GM06990 (cell line): Measurements from ENCODE around the gene BTN3A1.
A peak's percentile ranks its signal among the peaks of the same experiment; 100 is the strongest.
"Not testable (repeated sequence)": the region's sequence is repeated elsewhere in the genome, so short reads cannot be mapped to it uniquely, and the experiment has no call there.

ENCODE experiments used
- DNase-seq: peaks from one replicate; pipeline ENCODE4 v3.0.0-alpha.2; 2011; ENCODE audit not compliant: insufficient read length; ENCODE audit errors: extremely low read depth
- H3K27me3 ChIP-seq: replicated peaks from 2 replicates; pipeline ENCODE4 v1.6.0; 2011; ENCODE audit warnings: low read length; ENCODE audit not compliant: control insufficient read depth, insufficient read depth
- H3K36me3 ChIP-seq: 2 replicates; pipeline ENCODE4 v1.5.1; 2011; ENCODE audit warnings: low read length; ENCODE audit not compliant: control insufficient read depth, insufficient read depth
- H3K4me3 ChIP-seq: replicated peaks from 2 replicates; pipeline ENCODE4 v1.5.1; 2011; ENCODE audit warnings: low read depth, mild to moderate bottlenecking, control low read depth, low read length
- CTCF ChIP-seq: IDR thresholded peaks from 2 replicates; pipeline ENCODE4 v1.5.1; 2011; ENCODE audit warnings: low read length, control low read depth, mild to moderate bottlenecking, inconsistent platforms; ENCODE audit not compliant: insufficient read depth, poor library complexity, severe bottlenecking

The BTN3A1 gene

GRCh38 chr6:26401987-26402658, at the start of gene BTN3A1:
Gene BTN3A1 (plus strand): TSS chr6:26402275. CDS start chr6:26405564, 3,289 bp downstream.
- peaks cover 7% of the 10 kb centered on the region for H3K36me3 ChIP-seq
- H3K27me3 ChIP-seq = no peaks in the 10 kb centered on the region
- TF ChIP-seq CTCF = no peak
- DNase-seq = peak; percentile 62
- H3K4me3 ChIP-seq = peak within 1 kb of the TSS; percentile 84

GRCh38 chr6:26352315-26352714, 49.8 kb upstream of the BTN3A1 start:
- no peak for DNase-seq

GRCh38 chr6:26354162-26354561, 47.9 kb upstream of the BTN3A1 start:
- Histone ChIP-seq H3K4me3 (no peak overlapping the region), H3K27me3 (no peaks in the 10 kb centered on the region), H3K36me3 (no peaks in the 10 kb centered on the region)
- DNase-seq = no peak
- TF ChIP-seq CTCF = no peak

More at GRCh38 chr6:26352315-26352714, 49.8 kb upstream of the BTN3A1 start:
- no peak for TF ChIP-seq CTCF
- no peaks in the 10 kb centered on the region for H3K27me3 ChIP-seq
- H3K4me3 ChIP-seq = no peak overlapping the region
- H3K36me3 ChIP-seq = no peaks in the 10 kb centered on the region

- DNase-seq = no peak
- Histone ChIP-seq H3K4me3 (no peak overlapping the region), H3K27me3 (no peaks in the 10 kb centered on the region), H3K36me3 (no peaks in the 10 kb centered on the region)
- TF ChIP-seq CTCF = no peak
Observed at GRCh38 chr6:26355366-26355765, 46.7 kb upstream of the BTN3A1 start.

- not testable (repeated sequence) for H3K4me3 ChIP-seq, H3K36me3 ChIP-seq, DNase-seq, H3K27me3 ChIP-seq
Observed at GRCh38 chr6:26357543-26357942, 44.5 kb upstream of the BTN3A1 start.

- no peak for TF ChIP-seq CTCF
- Histone ChIP-seq H3K27me3 (no peaks in the 10 kb centered on the region), H3K4me3 (no peak overlapping the region), H3K36me3 (no peaks in the 10 kb centered on the region)
- peak; percentile 82 for DNase-seq
Observed at GRCh38 chr6:26358511-26358981, 43.5 kb upstream of the BTN3A1 start.
